NCI-H2029 treated with DMSO at 0.1 percent for 48 hours (cell line): ENCODE results near the gene PHPT1.
"Not testable (repeated sequence)": the region's sequence is repeated elsewhere in the genome, so short reads cannot be mapped to it uniquely, and the experiment has no call there.

Experiments
- DNase-seq: peaks from one replicate; lab custom pipeline; 2025; lab: John Stamatoyannopoulos, UW

PHPT1 gene

GRCh38 chr9:136849038-136849959 lies at the start of gene PHPT1:
Gene PHPT1, plus strand, starts transcription at chr9:136849409. Its CDS starts 22 bp downstream, at chr9:136849431.
- peak; percentile 94 for DNase-seq

GRCh38 chr9:136799854-136800657 lies 49.2 kb upstream of the PHPT1 start:
- peak; percentile 84 for DNase-seq

- no peak for DNase-seq
Measured at GRCh38 chr9:136802321-136802720, 46.9 kb upstream of the PHPT1 start.

- not testable (repeated sequence) for DNase-seq
Measured at GRCh38 chr9:136803009-136803550, 46.1 kb upstream of the PHPT1 start.

GRCh38 chr9:136803551-136804508 lies 45.4 kb upstream of the PHPT1 start:
- no peak for DNase-seq

GRCh38 chr9:136804509-136805206 lies 44.6 kb upstream of the PHPT1 start:
- no peak for DNase-seq

- no peak for DNase-seq
Measured at GRCh38 chr9:136805207-136805740, 43.9 kb upstream of the PHPT1 start.

- DNase-seq = no peak
Measured at GRCh38 chr9:136806067-136806466, 43.1 kb upstream of the PHPT1 start.

GRCh38 chr9:136806631-136807201 lies 42.5 kb upstream of the PHPT1 start:
- no peak for DNase-seq

- no peak for DNase-seq
Measured at GRCh38 chr9:136807281-136808074, 41.7 kb upstream of the PHPT1 start, which contains the start of gene RABL6. Gene RABL6, plus strand, starts transcription at chr9:136807948. Its CDS starts 249 bp downstream, at chr9:136808197.

GRCh38 chr9:136808075-136808805 lies 41.0 kb upstream of the PHPT1 start:
- no peak for DNase-seq

GRCh38 chr9:136808806-136809158 lies 40.4 kb upstream of the PHPT1 start:
- DNase-seq = no peak

GRCh38 chr9:136814725-136815421 lies 34.3 kb upstream of the PHPT1 start:
- DNase-seq = no peak

- no peak for DNase-seq
Measured at GRCh38 chr9:136815422-136815782, 33.8 kb upstream of the PHPT1 start.

- no peak for DNase-seq
Measured at GRCh38 chr9:136820971-136821825, 28.0 kb upstream of the PHPT1 start.

GRCh38 chr9:136821826-136822544 lies 27.2 kb upstream of the PHPT1 start:
- no peak for DNase-seq
